ENCODE results near the gene SH3D19. TPM values are rescaled to one million over a fixed set of nuclear protein-coding genes. Genes with fewer than 3 reads are reported as not detected.

The SH3D19 gene
- total RNA-seq, 5 donors from 2014 or later (not counting 1 experiment from before 2014, with no cell fraction given) = 0.38 to 0.66 (median 0.51) TPM; not detected in 1

DNA sequence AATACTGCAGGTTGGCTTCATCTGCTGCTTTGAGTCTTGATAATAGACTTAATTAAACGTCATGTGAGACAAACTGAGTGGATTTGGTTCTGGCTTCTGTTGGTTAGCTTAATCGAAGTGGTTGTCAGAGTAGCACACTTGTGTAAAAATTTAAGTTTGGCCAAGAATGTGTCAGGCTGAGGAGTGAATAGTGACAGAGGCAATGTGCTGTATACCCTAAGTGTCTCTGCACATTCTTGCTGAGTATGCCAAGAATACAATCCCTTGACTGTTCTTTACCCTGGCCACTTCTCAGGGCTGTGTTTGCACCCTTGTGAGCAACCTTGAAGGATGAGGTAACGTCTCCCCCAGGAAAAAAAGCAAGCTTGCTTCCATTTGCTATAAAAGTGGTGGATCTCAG, 211.1 kb downstream of the SH3D19 start:
- Histone ChIP-seq H3K4me1 (ENCODE audit: control insufficient read depth in 1 of 2, extremely low read depth in 1 of 2, insufficient read depth in 2 of 2, low read length in 2 of 2) (no peaks in the 10 kb centered on the region), H3K9me3 (no peaks in the 10 kb centered on the region), H3K4me3 (ENCODE audit: control insufficient read depth in 1 of 2, extremely low read depth in 1 of 2, low read length in 1 of 2) (no peak overlapping the region), H3K27me3 (replicated peaks in 1 of 2; ENCODE audit: control insufficient read depth in 2 of 2, extremely low read depth in 1 of 2, insufficient read depth in 2 of 2, low read length in 1 of 2) (no peaks in the 10 kb centered on the region), H3K27ac (ENCODE audit: low read length) (no peak overlapping the region), H3K36me3 (ENCODE audit: control insufficient read depth in 2 of 2, extremely low read depth in 1 of 2, insufficient read depth in 1 of 2, low read length in 1 of 2) (peaks cover 4 to 7% of the 10 kb centered on the region in 2 donors)
- Mint-ChIP-seq H3K27me3 (no peaks in the 10 kb centered on the region), H3K4me3 (no peak overlapping the region), H3K9me3 (no peaks in the 10 kb centered on the region), H3K27ac (no peak overlapping the region), H3K36me3 (peaks cover 6% of the 10 kb centered on the region), H3K4me1 (peaks cover 0 to 6% (median 2%) of the 10 kb centered on the region in 3 donors)
- ChIA-PET CTCF (no interaction called here), POLR2A (no interaction called here)
- DNase-seq = no peak
- no peak for ATAC-seq (replicated peaks in 1 of 4)
- WGBS (ENCODE audit: insufficient coverage) = 94% methylated on average over 2 of the region's 3 CpGs

DNA sequence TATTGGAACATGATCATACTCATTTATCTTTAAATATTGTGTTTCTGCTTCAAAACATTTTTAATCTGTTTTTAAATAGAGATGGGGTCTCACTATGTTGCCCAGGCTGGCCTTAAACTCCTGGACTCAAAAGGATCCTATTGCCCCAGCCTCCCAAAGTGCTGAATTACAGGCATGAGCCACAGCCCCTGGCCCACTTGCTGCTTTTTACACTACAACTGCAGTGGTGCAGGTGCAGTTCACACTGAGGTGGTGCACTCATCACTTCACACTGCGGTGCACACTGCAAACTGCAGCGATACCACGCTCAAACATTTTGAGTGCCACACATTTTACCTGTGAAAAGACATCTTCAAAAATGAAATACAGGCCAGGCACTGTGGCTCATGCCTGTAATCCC, 215.2 kb downstream of the SH3D19 start:
- H3K9me3 Mint-ChIP-seq = no peaks in the 10 kb centered on the region
- no peak for DNase-seq
- Histone ChIP-seq H3K4me1 (ENCODE audit: control insufficient read depth in 1 of 2, extremely low read depth in 1 of 2, insufficient read depth in 2 of 2, low read length in 2 of 2) (no peaks in the 10 kb centered on the region), H3K9me3 (no peaks in the 10 kb centered on the region), H3K27me3 (replicated peaks in 1 of 2; ENCODE audit: control insufficient read depth in 2 of 2, extremely low read depth in 1 of 2, insufficient read depth in 2 of 2, low read length in 1 of 2) (no peaks in the 10 kb centered on the region), H3K36me3 (ENCODE audit: control insufficient read depth in 2 of 2, extremely low read depth in 1 of 2, insufficient read depth in 1 of 2, low read length in 1 of 2) (peaks cover 14 to 37% of the 10 kb centered on the region in 2 donors), H3K4me3 (ENCODE audit: control insufficient read depth in 1 of 2, extremely low read depth in 1 of 2, low read length in 1 of 2) (no peak overlapping the region), H3K27ac (ENCODE audit: low read length) (no peak overlapping the region)
- H3K36me3 Mint-ChIP-seq = peaks cover 21% of the 10 kb centered on the region
- POLR2A ChIA-PET = interaction anchor here in 1 of 2 donors (1.0 kb wide), 1 partner anchor 8 kb away, joined by 4 read pairs; no protein-coding TSS in a partner anchor
- no peaks in the 10 kb centered on the region for H3K27me3 Mint-ChIP-seq
- ATAC-seq (replicated peaks in 1 of 4) = no peak
- CTCF ChIA-PET = no interaction called here
- H3K27ac Mint-ChIP-seq = no peak overlapping the region
- 97% methylated on average over 3 of the region's 3 CpGs for WGBS (ENCODE audit: insufficient coverage)
- peaks cover 5 to 9% (median 8%) of the 10 kb centered on the region in 3 donors for H3K4me1 Mint-ChIP-seq
- H3K4me3 Mint-ChIP-seq = no peak overlapping the region

DNA sequence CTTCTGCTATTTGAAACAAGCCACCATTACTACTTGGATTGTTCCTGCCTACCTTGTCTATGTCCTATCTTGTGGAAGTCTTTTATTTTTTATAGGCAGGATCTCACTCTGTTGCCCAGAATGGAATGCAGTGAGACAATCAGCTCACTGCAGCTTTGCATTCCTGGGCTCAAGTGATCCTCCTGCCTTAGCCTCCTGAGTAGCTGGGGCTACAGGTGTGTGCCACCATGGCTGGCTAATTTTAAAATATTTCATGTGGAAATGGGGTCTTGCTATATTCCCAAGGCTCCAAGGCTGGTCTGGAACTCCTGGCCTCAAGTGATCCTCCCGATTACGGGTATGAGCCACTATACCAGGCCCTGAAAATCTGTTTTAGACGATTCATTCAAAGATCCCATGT, 218.3 kb downstream of the SH3D19 start:
- Mint-ChIP-seq H3K27ac (peak overlapping the region in 1 of 2 donors; percentile 25), H3K4me3 (no peak overlapping the region), H3K36me3 (peaks cover 28% of the 10 kb centered on the region), H3K4me1 (peaks cover 14 to 18% (median 17%) of the 10 kb centered on the region in 3 donors), H3K9me3 (no peaks in the 10 kb centered on the region), H3K27me3 (no peaks in the 10 kb centered on the region)
- ChIA-PET POLR2A (no interaction called here), CTCF (no interaction called here)
- no peak overlapping the region for H3K27ac ChIP-seq (ENCODE audit: low read length)
- H3K36me3 ChIP-seq (ENCODE audit: control insufficient read depth in 2 of 2, extremely low read depth in 1 of 2, insufficient read depth in 1 of 2, low read length in 1 of 2) = peaks cover 12 to 65% of the 10 kb centered on the region in 2 donors
- 92% methylated on average over 3 of the region's 3 CpGs for WGBS (ENCODE audit: insufficient coverage)
- ATAC-seq (replicated peaks in 1 of 4) (no peak), DNase-seq (no peak)
- H3K4me1 ChIP-seq (ENCODE audit: control insufficient read depth in 1 of 2, extremely low read depth in 1 of 2, insufficient read depth in 2 of 2, low read length in 2 of 2) = no peaks in the 10 kb centered on the region
- H3K9me3 ChIP-seq = no peaks in the 10 kb centered on the region
- H3K4me3 ChIP-seq (ENCODE audit: control insufficient read depth in 1 of 2, extremely low read depth in 1 of 2, low read length in 1 of 2) = no peak overlapping the region
- H3K27me3 ChIP-seq (replicated peaks in 1 of 2; ENCODE audit: control insufficient read depth in 2 of 2, extremely low read depth in 1 of 2, insufficient read depth in 2 of 2, low read length in 1 of 2) = no peaks in the 10 kb centered on the region

DNA sequence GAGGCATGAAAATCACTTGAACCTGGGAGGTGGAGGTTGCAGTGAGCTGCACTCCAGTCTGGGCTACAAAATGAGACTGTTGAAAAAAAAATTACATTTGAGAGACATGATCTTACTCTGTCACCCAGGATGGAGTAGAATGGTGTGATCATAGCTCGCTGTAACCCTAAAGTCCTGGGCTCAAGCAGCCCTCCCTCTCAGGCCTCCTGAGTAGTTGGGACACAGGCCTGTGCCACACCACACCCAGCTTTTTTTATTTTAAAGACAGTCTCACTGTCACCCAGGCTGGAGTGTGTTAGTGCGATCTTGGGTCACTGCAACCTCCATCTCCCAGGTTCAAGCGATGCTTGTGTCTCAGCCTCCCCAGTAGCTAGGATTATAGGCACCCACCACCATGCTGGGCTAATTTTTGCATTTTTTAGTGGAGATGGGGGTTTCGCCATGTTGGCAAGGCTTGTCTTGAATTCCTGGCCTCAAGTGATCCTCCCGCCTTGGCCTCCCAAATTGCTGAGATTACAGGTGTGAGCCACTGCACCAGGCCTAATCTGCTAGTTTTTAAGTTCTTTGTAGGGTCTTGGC, 219.9 kb downstream of the SH3D19 start:
- Mint-ChIP-seq H3K4me1 (peaks cover 27 to 31% (median 30%) of the 10 kb centered on the region in 3 donors), H3K9me3 (no peaks in the 10 kb centered on the region), H3K4me3 (no peak overlapping the region), H3K27me3 (no peaks in the 10 kb centered on the region), H3K27ac (no peak overlapping the region), H3K36me3 (peaks cover 39% of the 10 kb centered on the region)
- Histone ChIP-seq H3K36me3 (ENCODE audit: control insufficient read depth in 2 of 2, extremely low read depth in 1 of 2, insufficient read depth in 1 of 2, low read length in 1 of 2) (peaks cover 12 to 65% of the 10 kb centered on the region in 2 donors), H3K9me3 (no peaks in the 10 kb centered on the region), H3K27me3 (replicated peaks in 1 of 2; ENCODE audit: control insufficient read depth in 2 of 2, extremely low read depth in 1 of 2, insufficient read depth in 2 of 2, low read length in 1 of 2) (no peaks in the 10 kb centered on the region), H3K4me3 (ENCODE audit: control insufficient read depth in 1 of 2, extremely low read depth in 1 of 2, low read length in 1 of 2) (no peak overlapping the region), H3K27ac (ENCODE audit: low read length) (no peak overlapping the region), H3K4me1 (ENCODE audit: control insufficient read depth in 1 of 2, extremely low read depth in 1 of 2, insufficient read depth in 2 of 2, low read length in 2 of 2) (peaks cover 9 to 12% of the 10 kb centered on the region in 2 experiments)
- ChIA-PET CTCF (interaction anchor here in 1 of 2 donors (0.6 kb wide), 1 partner anchor 1476 kb away, joined by 3 read pairs; no protein-coding TSS in a partner anchor), POLR2A (interaction anchor here in 1 of 2 donors (0.9 kb wide), 1 partner anchor 1674 kb away, joined by 4 read pairs; the partner anchor contains the start of genes ARFIP1 and TIGD4)
- 87% methylated on average over 3 of the region's 5 CpGs for WGBS (ENCODE audit: insufficient coverage)
- no peak for DNase-seq
- ATAC-seq (replicated peaks in 1 of 4) = no peak

DNA sequence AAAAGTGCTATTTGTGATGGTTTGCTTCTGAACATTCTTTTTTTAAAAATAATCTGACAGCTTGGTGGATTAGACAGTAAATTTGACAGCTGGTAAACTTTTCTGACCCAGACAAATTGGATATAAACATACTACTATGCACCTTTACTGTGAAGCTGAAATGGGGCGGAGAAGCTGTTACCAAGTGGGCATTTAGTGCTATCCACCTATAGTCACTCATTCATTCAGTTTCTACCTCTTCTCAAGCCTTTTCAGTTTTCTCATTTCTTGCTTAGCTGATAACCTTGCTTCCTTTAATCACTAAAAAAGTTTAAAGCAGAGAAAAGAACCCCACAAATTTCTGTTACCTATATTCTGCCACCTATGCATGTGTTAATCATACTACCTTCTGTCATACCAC, 220.8 kb downstream of the SH3D19 start:
- H3K27ac ChIP-seq (ENCODE audit: low read length) = no peak overlapping the region
- WGBS (ENCODE audit: insufficient coverage) = no CpG with 5 or more reads among the region's 1 CpG
- H3K9me3 Mint-ChIP-seq = no peaks in the 10 kb centered on the region
- ChIA-PET CTCF (interaction anchor here (0.6 to 1.8 kb wide), 2 partner anchors 13 to 847 kb away, joined by 4 to 5 read pairs; no protein-coding TSS in a partner anchor), POLR2A (interaction anchor here (0.6 to 0.9 kb wide), 2 partner anchors 1305 to 1675 kb away, joined by 3 to 4 read pairs; partner anchors contain the start of genes ARFIP1 (in 1 of the 2) and TIGD4 (in 1 of the 2))
- no peaks in the 10 kb centered on the region for H3K27me3 Mint-ChIP-seq
- peaks cover 12 to 65% of the 10 kb centered on the region in 2 donors for H3K36me3 ChIP-seq (ENCODE audit: control insufficient read depth in 2 of 2, extremely low read depth in 1 of 2, insufficient read depth in 1 of 2, low read length in 1 of 2)
- peaks cover 33 to 38% (median 38%) of the 10 kb centered on the region in 3 donors for H3K4me1 Mint-ChIP-seq
- H3K4me1 ChIP-seq (ENCODE audit: control insufficient read depth in 1 of 2, extremely low read depth in 1 of 2, insufficient read depth in 2 of 2, low read length in 2 of 2) = peaks cover 11 to 13% of the 10 kb centered on the region in 2 experiments
- H3K27me3 ChIP-seq (replicated peaks in 1 of 2; ENCODE audit: control insufficient read depth in 2 of 2, extremely low read depth in 1 of 2, insufficient read depth in 2 of 2, low read length in 1 of 2) = no peaks in the 10 kb centered on the region
- ATAC-seq (replicated peaks in 1 of 4) (no peak), DNase-seq (no peak)
- H3K4me3 Mint-ChIP-seq = no peak overlapping the region
- no peaks in the 10 kb centered on the region for H3K9me3 ChIP-seq
- H3K27ac Mint-ChIP-seq = no peak overlapping the region
- H3K4me3 ChIP-seq (ENCODE audit: control insufficient read depth in 1 of 2, extremely low read depth in 1 of 2, low read length in 1 of 2) = no peak overlapping the region
- H3K36me3 Mint-ChIP-seq = peaks cover 46% of the 10 kb centered on the region

DNA sequence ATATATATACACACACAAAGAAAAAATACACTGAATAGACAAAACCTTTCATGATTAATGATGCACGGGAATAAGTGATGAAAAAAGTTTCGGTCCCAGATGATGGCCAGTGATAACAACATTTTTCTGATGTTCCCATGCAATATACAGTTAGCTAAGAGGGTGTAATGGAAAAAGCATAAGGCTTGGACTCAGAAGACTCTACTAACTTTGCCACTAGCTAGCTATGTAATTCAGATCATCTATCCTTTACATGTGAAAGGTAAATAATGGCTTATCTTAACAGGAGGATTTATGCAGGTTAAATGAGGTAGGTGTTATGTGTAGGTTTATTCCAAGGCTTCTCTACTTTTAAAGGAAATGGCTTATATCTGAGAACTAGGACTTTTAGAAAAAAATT, 221.6 kb downstream of the SH3D19 start:
- peaks cover 12 to 65% of the 10 kb centered on the region in 2 donors for H3K36me3 ChIP-seq (ENCODE audit: control insufficient read depth in 2 of 2, extremely low read depth in 1 of 2, insufficient read depth in 1 of 2, low read length in 1 of 2)
- CTCF ChIA-PET = interaction anchor here in 1 of 2 donors (1.8 kb wide), 1 partner anchor 14 kb away, joined by 5 read pairs; no protein-coding TSS in a partner anchor
- POLR2A ChIA-PET = interaction anchor here in 1 of 2 donors (0.5 kb wide), 1 partner anchor 16 kb away, joined by 8 read pairs; no protein-coding TSS in a partner anchor
- DNase-seq (no peak), ATAC-seq (replicated peaks in 1 of 4) (no peak)
- H3K27me3 ChIP-seq (replicated peaks in 1 of 2; ENCODE audit: control insufficient read depth in 2 of 2, extremely low read depth in 1 of 2, insufficient read depth in 2 of 2, low read length in 1 of 2) = no peaks in the 10 kb centered on the region
- no peaks in the 10 kb centered on the region for H3K9me3 Mint-ChIP-seq
- no peak overlapping the region for H3K27ac ChIP-seq (ENCODE audit: low read length)
- no peak overlapping the region for H3K4me3 Mint-ChIP-seq
- H3K27me3 Mint-ChIP-seq = no peaks in the 10 kb centered on the region
- H3K9me3 ChIP-seq = no peaks in the 10 kb centered on the region
- H3K27ac Mint-ChIP-seq = no peak overlapping the region
- no peak overlapping the region for H3K4me3 ChIP-seq (ENCODE audit: control insufficient read depth in 1 of 2, extremely low read depth in 1 of 2, low read length in 1 of 2)
- H3K4me1 ChIP-seq (ENCODE audit: control insufficient read depth in 1 of 2, extremely low read depth in 1 of 2, insufficient read depth in 2 of 2, low read length in 2 of 2) = peaks cover 13 to 15% of the 10 kb centered on the region in 2 experiments
- no CpG with 5 or more reads among the region's 2 CpGs for WGBS (ENCODE audit: insufficient coverage)
- H3K36me3 Mint-ChIP-seq = peaks cover 46% of the 10 kb centered on the region
- H3K4me1 Mint-ChIP-seq = peaks cover 34 to 44% (median 40%) of the 10 kb centered on the region in 3 donors
